GM12878 (cell line): ENCODE data around the gene RIMBP2. TPM values are rescaled to one million over a fixed set of nuclear protein-coding genes. Genes with fewer than 3 reads are reported as not detected.

Experiments used
- ATAC-seq: fragments of 200-7000 bp; cut with Tn5 transposase; 3 replicates; pipeline ENCODE4 v1.9.1; 2020; ENCODE audit warnings: mild to moderate bottlenecking, moderate library complexity
- BruUV-seq: library from RNA; stranded (reverse); fragments of 400-500 nt; replicated peaks from 2 replicates; lab custom pipeline; 2021; lab: Mats Ljungman, UMichigan
- CTCF ChIA-PET: fragments of 300-600 bp; sonication (Branson Sonifier 250); formaldehyde crosslinking; extraction: SDS; loops from one replicate; lab custom pipeline; 2021; ENCODE audit warnings: inconsistent platforms; lab: Yijun Ruan, JAX
- POLR2A ChIA-PET: fragments of 350-600 bp; formaldehyde crosslinking; extraction: SDS; loops from one replicate; lab custom pipeline; 2021; ENCODE audit warnings: inconsistent platforms; lab: Charles Lee
- RAD21 ChIA-PET: fragments of 300-600 bp; sonication (Branson Sonifier 250); formaldehyde crosslinking; loops from one replicate; lab custom pipeline; 2023; ENCODE audit warnings: antibody characterized with exemption; ENCODE audit not compliant: unreplicated experiment; lab: Charles Lee
- SMC1A ChIA-PET: fragments of 300-600 bp; sonication (Branson Sonifier 250); formaldehyde crosslinking; loops from one replicate; lab custom pipeline; 2023; ENCODE audit not compliant: unreplicated experiment, uncharacterized antibody; lab: Charles Lee
- DNase-seq: peaks from one replicate; pipeline ENCODE4 v3.0.0-alpha.2; 2011; ENCODE audit warnings: low read depth, low spot score
- FAIRE-seq: peaks from 3 replicates; lab custom pipeline; 2011; peaks lifted over from hg19 to GRCh38; lab: Jason Lieb, UNC
- H2AFZ ChIP-seq: 2 replicates; pipeline ENCODE4 v1.6.0; 2011; ENCODE audit warnings: low read depth, low read length, control low read depth; ENCODE audit not compliant: control insufficient read depth
- H3K27ac ChIP-seq: 2 replicates; pipeline ENCODE4 v1.5.1; 2011; ENCODE audit warnings: control low read depth; ENCODE audit not compliant: control insufficient read depth, insufficient read depth
- H3K27me3 ChIP-seq, 2 experiments: replicated peaks in 1 of 2; 2 replicates each; pipeline versions ENCODE4 v1.6.0 to v1.6.1; 2011; ENCODE audit warnings: low read length in 1 of 2; ENCODE audit not compliant: control insufficient read depth in 2 of 2, insufficient read depth in 2 of 2
- H3K36me3 ChIP-seq, 2 experiments: 2 replicates each; pipeline ENCODE4 v1.5.1; 2011; ENCODE audit warnings: low read length in 1 of 2; ENCODE audit not compliant: control insufficient read depth in 2 of 2, insufficient read depth in 2 of 2
- H3K4me1 ChIP-seq: 2 replicates; pipeline ENCODE4 v1.6.1; 2011; ENCODE audit warnings: mild to moderate bottlenecking, low read length, moderate library complexity, mixed read lengths; ENCODE audit not compliant: control insufficient read depth, insufficient read depth
- H3K4me2 ChIP-seq: 2 replicates; pipeline ENCODE4 v1.6.0; 2011; ENCODE audit warnings: control low read depth; ENCODE audit not compliant: control insufficient read depth, insufficient read depth
- H3K4me3 ChIP-seq: fragments of 200-600 bp; sonication (generic); 2 replicates; pipeline ENCODE4 v1.5.1; 2016
- H3K79me2 ChIP-seq: 2 replicates; pipeline ENCODE4 v1.6.0; 2011; ENCODE audit warnings: low read length; ENCODE audit not compliant: control insufficient read depth, insufficient read depth
- H3K9ac ChIP-seq: 2 replicates; pipeline ENCODE4 v1.8.0; 2011; ENCODE audit warnings: low read length, control low read depth, mixed read lengths; ENCODE audit not compliant: control insufficient read depth, insufficient read depth
- H3K9me3 ChIP-seq: replicated peaks from 3 replicates; pipeline ENCODE4 v1.5.1; 2011; ENCODE audit warnings: mild to moderate bottlenecking, low read length; ENCODE audit not compliant: control insufficient read depth, insufficient read depth
- H4K20me1 ChIP-seq: 2 replicates; pipeline ENCODE4 v1.6.0; 2011; ENCODE audit not compliant: control insufficient read depth, insufficient read depth
- HCFC1 ChIP-seq: fragments of 150-350 bp; IDR thresholded peaks from 2 replicates; pipeline ENCODE4 v1.6.1; 2014; ENCODE audit warnings: low read length
- IKZF2 ChIP-seq, 2 experiments: fragments of 450-650 bp; IDR thresholded peaks; 2 replicates each; pipeline ENCODE4 v1.6.1; 2017; ENCODE audit warnings: mild to moderate bottlenecking in 2 of 2, moderate library complexity in 2 of 2
- JUND ChIP-seq: IDR thresholded peaks from 2 replicates; pipeline ENCODE4 v1.6.1; 2012; ENCODE audit warnings: low read depth, mild to moderate bottlenecking, low read length, improper control_type of control experiment, moderate library complexity
- LARP7 ChIP-seq: fragments of 450-650 bp; IDR thresholded peaks from 2 replicates; pipeline ENCODE4 v1.6.1; 2017; ENCODE audit warnings: mild to moderate bottlenecking
- NR2C1 ChIP-seq: fragments of 450-650 bp; IDR thresholded peaks from 2 replicates; pipeline ENCODE4 v1.6.1; 2017; ENCODE audit warnings: antibody characterized with exemption, mild to moderate bottlenecking, moderate library complexity
- RBBP5 ChIP-seq: fragments of 200-600 bp; sonication (generic); conservative IDR thresholded peaks from 2 replicates; pipeline ENCODE4 v1.6.1; 2016
- SMC3 ChIP-seq: IDR thresholded peaks from 2 replicates; pipeline ENCODE4 v1.6.1; 2011; ENCODE audit warnings: low read length, improper control_type of control experiment, borderline replicate concordance
- WGBS: methylation state at CpG from one replicate; pipeline ENCODE4 v1.1.6; 2016; ENCODE audit warnings: low lambda C conversion rate; ENCODE audit not compliant: insufficient replicate concordance, insufficient coverage; ENCODE audit errors: missing lambda C conversion rate; 5-methylcytosine and 5-hydroxymethylcytosine counted together
- in situ Hi-C: fragments of 300-500 bp; cut with MboI; formaldehyde crosslinking; loops from 9 replicates; pipeline ENCODE4 v1.14.3; 2018; ENCODE audit warnings: mixed read lengths
- intact Hi-C: fragments of 100-400 bp; cut with micrococcal nuclease; formaldehyde crosslinking; loops from one replicate; pipeline ENCODE4 v1.14.2; 2022; ENCODE audit not compliant: unreplicated experiment
- polyA plus RNA-seq, 11 experiments: library from polyadenylated mRNA; depleted of rRNA in 4 of 11; unstranded in 6 of 11; stranded (reverse) in 5 of 11; fragments of >200 nt; fragmentation: Nextera tagmentation in 4 of 11; fragmentation: Illumina TruSeq in 1 of 11; extraction: Ambion mirVana in 4 of 11; extraction: Trizol in 1 of 11; gene quantifications; 1 replicate in 1 of 11; 2 replicates in 10 of 11; pipeline versions ENCODE4 v1.2.1 to v1.2.3, GENCODE V29; 2011 to 2016; ENCODE audit warnings: inconsistent platforms in 2 of 11, missing spikeins in 2 of 11, low read depth in 1 of 11
- total RNA-seq, 4 experiments: library from RNA; depleted of rRNA in 3 of 4; stranded (reverse); fragments of >200 nt in 3 of 4; fragmentation: Illumina TruSeq in 1 of 4; extraction: Trizol in 1 of 4; gene quantifications; 2 replicates each; pipeline versions ENCODE4 v1.2.1 to v1.2.3, GENCODE V29; 2013 to 2021
- TF ChIP-seq, protein P1 (sequence below): fragments of 450-650 bp; IDR thresholded peaks from 2 replicates; pipeline ENCODE4 v1.6.1; 2017; ENCODE audit warnings: mild to moderate bottlenecking
- TF ChIP-seq, protein P2 (sequence below): fragments of 450-650 bp; IDR thresholded peaks from 2 replicates; pipeline ENCODE4 v1.6.1; 2017; ENCODE audit warnings: antibody characterized with exemption, mild to moderate bottlenecking, moderate library complexity

Gene RIMBP2
- total and polyA plus RNA-seq, 10 of the 15 experiments (the other 5 are each of a cell fraction or from before 2014, with no cell fraction given), result 0.04 to 2.9 (median 0.07) TPM; not detected in 1

DNA sequence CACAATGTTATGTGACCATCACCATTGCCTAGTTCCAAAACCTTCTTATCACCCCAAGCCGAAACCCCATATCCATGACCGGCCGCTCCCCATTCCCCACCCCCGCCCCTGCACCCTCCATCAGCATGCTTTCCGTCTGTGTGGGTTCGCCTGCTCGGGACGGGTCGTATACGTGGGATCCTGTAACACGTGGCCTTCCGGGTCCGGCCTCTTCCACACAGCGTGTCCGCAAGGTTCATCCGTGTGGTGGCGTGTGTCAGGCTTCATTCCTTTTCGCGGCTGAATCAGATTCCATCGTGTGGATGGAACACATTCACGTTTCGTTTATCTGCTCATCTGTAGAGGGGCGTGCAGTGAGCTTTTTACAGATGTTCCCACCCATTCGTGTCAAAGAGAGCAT, 41.4 kb downstream of the RIMBP2 start:
- DNase-seq, result no peak
- in situ Hi-C loops (no loop called here), intact Hi-C loops (no loop called here)
- no TSS peak for BruUV-seq
- no peaks in the 10 kb centered on the region for H3K4me1 ChIP-seq
- no peaks in the 10 kb centered on the region for H3K27me3 ChIP-seq
- ChIA-PET CTCF (no interaction called here), POLR2A (no interaction called here), SMC1A (no interaction called here), RAD21 (no interaction called here)
- no peak for ATAC-seq
- H3K9ac ChIP-seq, result no peak overlapping the region
- no peaks in the 10 kb centered on the region for H3K79me2 ChIP-seq
- no peak overlapping the region for H3K27ac ChIP-seq
- H3K4me3 ChIP-seq, result no peak overlapping the region
- H3K9me3 ChIP-seq, result no peaks in the 10 kb centered on the region; the same call in 2 of the 3 replicates
- no peak for FAIRE-seq
- no peaks in the 10 kb centered on the region for H4K20me1 ChIP-seq
- TF ChIP-seq LARP7 (no peak), SMC3 (no peak), HCFC1 (no peak), RBBP5 (no peak), NR2C1 (no peak), JUND (no peak), IKZF2 (IDR thresholded peaks at IDR 0.05) (no peak)
- TF ChIP-seq, protein P1, sequence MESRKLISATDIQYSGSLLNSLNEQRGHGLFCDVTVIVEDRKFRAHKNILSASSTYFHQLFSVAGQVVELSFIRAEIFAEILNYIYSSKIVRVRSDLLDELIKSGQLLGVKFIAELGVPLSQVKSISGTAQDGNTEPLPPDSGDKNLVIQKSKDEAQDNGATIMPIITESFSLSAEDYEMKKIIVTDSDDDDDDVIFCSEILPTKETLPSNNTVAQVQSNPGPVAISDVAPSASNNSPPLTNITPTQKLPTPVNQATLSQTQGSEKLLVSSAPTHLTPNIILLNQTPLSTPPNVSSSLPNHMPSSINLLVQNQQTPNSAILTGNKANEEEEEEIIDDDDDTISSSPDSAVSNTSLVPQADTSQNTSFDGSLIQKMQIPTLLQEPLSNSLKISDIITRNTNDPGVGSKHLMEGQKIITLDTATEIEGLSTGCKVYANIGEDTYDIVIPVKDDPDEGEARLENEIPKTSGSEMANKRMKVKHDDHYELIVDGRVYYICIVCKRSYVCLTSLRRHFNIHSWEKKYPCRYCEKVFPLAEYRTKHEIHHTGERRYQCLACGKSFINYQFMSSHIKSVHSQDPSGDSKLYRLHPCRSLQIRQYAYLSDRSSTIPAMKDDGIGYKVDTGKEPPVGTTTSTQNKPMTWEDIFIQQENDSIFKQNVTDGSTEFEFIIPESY, result no peak
- TF ChIP-seq, protein P2, sequence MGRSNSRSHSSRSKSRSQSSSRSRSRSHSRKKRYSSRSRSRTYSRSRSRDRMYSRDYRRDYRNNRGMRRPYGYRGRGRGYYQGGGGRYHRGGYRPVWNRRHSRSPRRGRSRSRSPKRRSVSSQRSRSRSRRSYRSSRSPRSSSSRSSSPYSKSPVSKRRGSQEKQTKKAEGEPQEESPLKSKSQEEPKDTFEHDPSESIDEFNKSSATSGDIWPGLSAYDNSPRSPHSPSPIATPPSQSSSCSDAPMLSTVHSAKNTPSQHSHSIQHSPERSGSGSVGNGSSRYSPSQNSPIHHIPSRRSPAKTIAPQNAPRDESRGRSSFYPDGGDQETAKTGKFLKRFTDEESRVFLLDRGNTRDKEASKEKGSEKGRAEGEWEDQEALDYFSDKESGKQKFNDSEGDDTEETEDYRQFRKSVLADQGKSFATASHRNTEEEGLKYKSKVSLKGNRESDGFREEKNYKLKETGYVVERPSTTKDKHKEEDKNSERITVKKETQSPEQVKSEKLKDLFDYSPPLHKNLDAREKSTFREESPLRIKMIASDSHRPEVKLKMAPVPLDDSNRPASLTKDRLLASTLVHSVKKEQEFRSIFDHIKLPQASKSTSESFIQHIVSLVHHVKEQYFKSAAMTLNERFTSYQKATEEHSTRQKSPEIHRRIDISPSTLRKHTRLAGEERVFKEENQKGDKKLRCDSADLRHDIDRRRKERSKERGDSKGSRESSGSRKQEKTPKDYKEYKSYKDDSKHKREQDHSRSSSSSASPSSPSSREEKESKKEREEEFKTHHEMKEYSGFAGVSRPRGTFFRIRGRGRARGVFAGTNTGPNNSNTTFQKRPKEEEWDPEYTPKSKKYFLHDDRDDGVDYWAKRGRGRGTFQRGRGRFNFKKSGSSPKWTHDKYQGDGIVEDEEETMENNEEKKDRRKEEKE, result no peak
- 70% methylated on average over 20 of the region's 24 CpGs for WGBS
- no peaks in the 10 kb centered on the region for H3K36me3 ChIP-seq
- no peak overlapping the region for H2AFZ ChIP-seq
- no peak overlapping the region for H3K4me2 ChIP-seq
